Neutrophil (primary cell): ENCODE measurements around the gene EPM2A.
"Not testable (repeated sequence)": the region's sequence is repeated elsewhere in the genome, so short reads cannot be mapped to it uniquely, and the experiment has no call there.

Experiments used
- H3K27ac ChIP-seq: fragments of 200-600 bp; sonication (generic); 2 replicates; pipeline ENCODE4 v1.5.1; 2016; ENCODE audit warnings: mild to moderate bottlenecking, moderate library complexity
- H3K27me3 ChIP-seq: fragments of 200-600 bp; sonication (generic); 2 replicates; pipeline ENCODE4 v1.6.0; 2016; ENCODE audit warnings: mild to moderate bottlenecking
- H3K36me3 ChIP-seq: fragments of 200-600 bp; sonication (generic); 2 replicates; pipeline ENCODE4 v1.5.1; 2017
- H3K4me1 ChIP-seq, 2 experiments: fragments of 200-600 bp in 1 of 2; sonication (generic) in 1 of 2; 1 replicate in 1 of 2; 2 replicates in 1 of 2; pipeline versions ENCODE4 v1.5.1 to v1.6.1; 2013 to 2016; ENCODE audit warnings: low read depth in 1 of 2, low read length in 1 of 2, mild to moderate bottlenecking in 1 of 2, moderate library complexity in 1 of 2; ENCODE audit not compliant: control insufficient read depth in 1 of 2, insufficient read depth in 1 of 2
- H3K4me3 ChIP-seq, 2 experiments: fragments of 200-600 bp in 1 of 2; sonication (generic) in 1 of 2; 1 replicate in 1 of 2; 2 replicates in 1 of 2; pipeline ENCODE4 v1.5.1; 2013 to 2016; ENCODE audit warnings: low read depth in 1 of 2, low read length in 1 of 2, mild to moderate bottlenecking in 1 of 2, moderate library complexity in 1 of 2
- H3K9me3 ChIP-seq: fragments of 200-600 bp; sonication (generic); 2 replicates; pipeline ENCODE4 v1.5.1; 2016
- CTCF ChIP-seq: fragments of 200-600 bp; sonication (generic); IDR thresholded peaks from 2 replicates; pipeline ENCODE4 v1.5.1; 2016; ENCODE audit warnings: antibody characterized with exemption

The EPM2A gene

GRCh38 chr6:145707397-145707796, 27.9 kb downstream of the EPM2A start:
- Histone ChIP-seq H3K4me1 (peaks cover 7 to 16% of the 10 kb centered on the region in 2 experiments), H3K27ac (no peak overlapping the region), H3K9me3 (no peaks in the 10 kb centered on the region), H3K36me3 (no peaks in the 10 kb centered on the region), H3K27me3 (no peaks in the 10 kb centered on the region), H3K4me3 (no peak overlapping the region)
- no peak for TF ChIP-seq CTCF

GRCh38 chr6:145705561-145705960, 29.8 kb downstream of the EPM2A start:
- TF ChIP-seq CTCF = no peak
- no peaks in the 10 kb centered on the region for H3K27me3 ChIP-seq
- H3K4me3 ChIP-seq = peak overlapping the region in 1 of 2 experiments; percentile 2
- peaks cover 7 to 16% of the 10 kb centered on the region in 2 experiments for H3K4me1 ChIP-seq
- no peaks in the 10 kb centered on the region for H3K36me3 ChIP-seq
- H3K27ac ChIP-seq = peak overlapping the region; percentile 67
- no peaks in the 10 kb centered on the region for H3K9me3 ChIP-seq

GRCh38 chr6:145704143-145704781, 31.1 kb downstream of the EPM2A start:
- no peaks in the 10 kb centered on the region for H3K9me3 ChIP-seq
- H3K4me3 ChIP-seq = no peak overlapping the region
- TF ChIP-seq CTCF = no peak
- H3K36me3 ChIP-seq = no peaks in the 10 kb centered on the region
- H3K27ac ChIP-seq = no peak overlapping the region
- no peaks in the 10 kb centered on the region for H3K27me3 ChIP-seq
- H3K4me1 ChIP-seq = peaks cover 7 to 16% of the 10 kb centered on the region in 2 experiments

GRCh38 chr6:145699462-145699861, 35.9 kb downstream of the EPM2A start:
- Histone ChIP-seq H3K4me1 (no peaks in the 10 kb centered on the region), H3K9me3 (no peaks in the 10 kb centered on the region), H3K27ac (no peak overlapping the region), H3K4me3 (no peak overlapping the region), H3K27me3 (no peaks in the 10 kb centered on the region), H3K36me3 (no peaks in the 10 kb centered on the region)
- no peak for TF ChIP-seq CTCF

GRCh38 chr6:145697401-145697800, 37.9 kb downstream of the EPM2A start:
- not testable (repeated sequence) for H3K9me3 ChIP-seq, H3K27me3 ChIP-seq, H3K4me1 ChIP-seq, H3K4me3 ChIP-seq, H3K36me3 ChIP-seq, H3K27ac ChIP-seq

- no peak for TF ChIP-seq CTCF
- H3K27me3 ChIP-seq = no peaks in the 10 kb centered on the region
- no peak overlapping the region for H3K4me3 ChIP-seq
Measured at GRCh38 chr6:145694083-145694737, 41.1 kb downstream of the EPM2A start.

More at GRCh38 chr6:145694083-145694737, 41.1 kb downstream of the EPM2A start:
- Histone ChIP-seq H3K27ac (no peak overlapping the region), H3K9me3 (no peaks in the 10 kb centered on the region), H3K36me3 (no peaks in the 10 kb centered on the region), H3K4me1 (no peaks in the 10 kb centered on the region)
